H1 (cell line): Measurements from ENCODE around the gene MBD1. TPM values are rescaled to one million over a fixed set of nuclear protein-coding genes. Genes with fewer than 3 reads are reported as not detected.

Experiments used
- CTCF ChIA-PET: fragments of 300-600 bp; sonication (Branson Sonifier 250); formaldehyde crosslinking; loops from one replicate; lab custom pipeline; 2021; ENCODE audit not compliant: partially characterized antibody; lab: Charles Lee
- POLR2A ChIA-PET: fragments of 300-600 bp; sonication (Branson Sonifier 250); formaldehyde crosslinking; loops from one replicate; lab custom pipeline; 2021; ENCODE audit warnings: inconsistent platforms; ENCODE audit not compliant: partially characterized antibody; lab: Charles Lee
- DNase-seq, 2 experiments: peaks; one replicate each; pipeline versions ENCODE4 v3.0.0 to v3.0.0-alpha.2; 2010 to 2022; ENCODE audit warnings: low spot score in 2 of 2, low read depth in 1 of 2, mixed read lengths in 1 of 2
- FAIRE-seq: peaks from 2 replicates; lab custom pipeline; 2011; peaks lifted over from hg19 to GRCh38; lab: Jason Lieb, UNC
- H2AFZ ChIP-seq: 2 replicates; pipeline ENCODE4 v1.8.1; 2012; ENCODE audit warnings: low read length, inconsistent platforms
- H2AK5ac ChIP-seq: 2 replicates; pipeline ENCODE4 v1.6.1; 2013; ENCODE audit warnings: low read depth, low read length
- H2BK120ac ChIP-seq: replicated peaks from 2 replicates; pipeline ENCODE3; 2013; ENCODE audit warnings: low read depth, low read length, inconsistent platforms
- H2BK12ac ChIP-seq: 2 replicates; pipeline ENCODE4 v1.6.1; 2013; ENCODE audit warnings: low read depth, low read length
- H2BK15ac ChIP-seq: 2 replicates; pipeline ENCODE4 v1.6.1; 2013; ENCODE audit warnings: low read length
- H2BK20ac ChIP-seq: 2 replicates; pipeline ENCODE4 v1.6.1; 2013; ENCODE audit warnings: low read length
- H2BK5ac ChIP-seq: 2 replicates; pipeline ENCODE4 v1.6.1; 2013; ENCODE audit warnings: low read depth, low read length
- H3K14ac ChIP-seq: 2 replicates; pipeline ENCODE4 v1.6.1; 2013; ENCODE audit warnings: inconsistent platforms; ENCODE audit not compliant: insufficient read length
- H3K18ac ChIP-seq: 2 replicates; pipeline ENCODE4 v1.6.1; 2013; ENCODE audit warnings: low read length; ENCODE audit errors: extremely low read depth
- H3K23ac ChIP-seq: 2 replicates; pipeline ENCODE4 v1.6.1; 2013; ENCODE audit warnings: inconsistent platforms; ENCODE audit not compliant: insufficient read length
- H3K23me2 ChIP-seq: 2 replicates; pipeline ENCODE4 v1.6.1; 2013; ENCODE audit warnings: low read depth, low read length
- H3K27ac ChIP-seq: 2 replicates; pipeline ENCODE4 v1.6.1; 2011; ENCODE audit warnings: low read depth, low read length, inconsistent platforms
- H3K27me3 ChIP-seq, 4 experiments: replicated peaks in 1 of 4; 1 replicate in 1 of 4; 2 replicates in 3 of 4; pipeline versions ENCODE4 v1.6.1 to v1.8.1; 2011 to 2013; ENCODE audit warnings: low read length in 3 of 4, mild to moderate bottlenecking in 3 of 4, inconsistent platforms in 2 of 4, mixed read lengths in 2 of 4, moderate library complexity in 1 of 4; ENCODE audit not compliant: control insufficient read depth in 3 of 4, insufficient read depth in 3 of 4; ENCODE audit errors: extremely low read depth in 1 of 4
- H3K36me3 ChIP-seq, 4 experiments: 2 replicates each; pipeline versions ENCODE4 v1.6.1 to v1.8.1; 2011 to 2013; ENCODE audit warnings: mild to moderate bottlenecking in 4 of 4, low read length in 3 of 4, moderate library complexity in 2 of 4, control low read depth in 1 of 4, inconsistent platforms in 1 of 4; ENCODE audit not compliant: insufficient read depth in 4 of 4, control insufficient read depth in 2 of 4
- H3K4ac ChIP-seq: replicated peaks from 2 replicates; pipeline ENCODE3; 2013; ENCODE audit warnings: low read length, low read depth, mixed read lengths, inconsistent platforms; ENCODE audit not compliant: insufficient read length
- H3K4me1 ChIP-seq, 4 experiments: replicated peaks in 1 of 4; 1 replicate in 1 of 4; 2 replicates in 3 of 4; pipeline versions ENCODE4 v1.6.1 to v1.8.1; 2011 to 2013; ENCODE audit warnings: low read length in 3 of 4, inconsistent platforms in 2 of 4, mixed read lengths in 1 of 4; ENCODE audit not compliant: insufficient read depth in 4 of 4, control insufficient read depth in 3 of 4
- H3K4me2 ChIP-seq, 2 experiments: 2 replicates each; pipeline versions ENCODE4 v1.6.1 to v1.8.1; 2011 to 2013; ENCODE audit warnings: low read depth in 2 of 2, low read length in 2 of 2, control low read depth in 1 of 2, inconsistent platforms in 1 of 2, mild to moderate bottlenecking in 1 of 2; ENCODE audit not compliant: insufficient read depth in 1 of 2
- H3K4me3 ChIP-seq, 4 experiments: fragments of 200-600, 300-600 bp in 1 of 4; sonication (generic), shearing (Covaris generic), sonication (Bioruptor Twin) in 1 of 4; 2 replicates each; pipeline versions ENCODE4 v1.5.1 to v1.8.1; 2011 to 2016; ENCODE audit warnings: low read length in 4 of 4, low read depth in 3 of 4, control low read depth in 2 of 4, inconsistent platforms in 2 of 4, mild to moderate bottlenecking in 2 of 4, mixed read lengths in 1 of 4, moderate library complexity in 1 of 4; ENCODE audit not compliant: insufficient read depth in 2 of 4; ENCODE audit errors: extremely low read depth in 1 of 4
- H3K56ac ChIP-seq: replicated peaks from 2 replicates; pipeline ENCODE3; 2013; ENCODE audit warnings: low read depth, mild to moderate bottlenecking, mixed read lengths, low read length, inconsistent platforms; ENCODE audit not compliant: insufficient read length
- H3K79me1 ChIP-seq: 2 replicates; pipeline ENCODE4 v1.6.1; 2013; ENCODE audit warnings: low read depth, low read length, control low read depth
- H3K79me2 ChIP-seq, 2 experiments: 2 replicates each; pipeline versions ENCODE4 v1.6.1 to v1.8.1; 2012 to 2013; ENCODE audit warnings: low read length in 2 of 2, mild to moderate bottlenecking in 2 of 2, inconsistent platforms in 1 of 2; ENCODE audit not compliant: insufficient read depth in 2 of 2, control insufficient read depth in 1 of 2
- H3K9ac ChIP-seq, 4 experiments: replicated peaks in 1 of 4; 1 replicate in 1 of 4; 2 replicates in 3 of 4; pipeline versions ENCODE4 v1.6.1 to v1.8.1; 2011 to 2013; ENCODE audit warnings: low read depth in 3 of 4, low read length in 3 of 4, control low read depth in 2 of 4, mild to moderate bottlenecking in 2 of 4, moderate library complexity in 2 of 4, inconsistent platforms in 1 of 4; ENCODE audit errors: extremely low read depth in 1 of 4
- H3K9me3 ChIP-seq, 2 experiments: 2 replicates each; pipeline versions ENCODE4 v1.6.1 to v1.8.1; 2012 to 2013; ENCODE audit warnings: mild to moderate bottlenecking in 2 of 2, moderate library complexity in 2 of 2, control low read depth in 1 of 2, inconsistent platforms in 1 of 2, low read depth in 1 of 2, low read length in 1 of 2, mixed read lengths in 1 of 2; ENCODE audit not compliant: insufficient read depth in 2 of 2
- H4K20me1 ChIP-seq, 2 experiments: replicated peaks in 1 of 2; 2 replicates each; pipeline versions ENCODE3 to v1.8.1; 2011 to 2013; ENCODE audit warnings: inconsistent platforms in 2 of 2, low read length in 2 of 2, mild to moderate bottlenecking in 1 of 2; ENCODE audit not compliant: insufficient read depth in 2 of 2, control insufficient read depth in 1 of 2
- H4K5ac ChIP-seq: 2 replicates; pipeline ENCODE4 v1.6.1; 2013; ENCODE audit warnings: low read length, low read depth, mixed read lengths, inconsistent platforms; ENCODE audit not compliant: insufficient read length
- H4K8ac ChIP-seq: 2 replicates; pipeline ENCODE4 v1.8.0; 2013; ENCODE audit warnings: mild to moderate bottlenecking, moderate library complexity, low read length, inconsistent platforms; ENCODE audit not compliant: insufficient read depth; ENCODE audit errors: extremely low read depth
- H4K91ac ChIP-seq: replicated peaks from 2 replicates; pipeline ENCODE3; 2013; ENCODE audit warnings: low read length, mixed read lengths, inconsistent platforms; ENCODE audit not compliant: insufficient read length
- ASH2L ChIP-seq: fragments of 200-600, 300-600 bp; sonication (generic); IDR thresholded peaks from one replicate; pipeline ENCODE4 v1.7.1; 2017; ENCODE audit warnings: low read length
- CEBPB ChIP-seq: IDR thresholded peaks from 2 replicates; pipeline ENCODE4 v1.6.1; 2012; ENCODE audit warnings: low read depth, low read length
- JUN ChIP-seq: IDR thresholded peaks from 2 replicates; pipeline ENCODE4 v1.6.1; 2011; ENCODE audit warnings: low read depth, mild to moderate bottlenecking, improper control_type of control experiment, low read length
- MAX ChIP-seq: IDR thresholded peaks from 2 replicates; pipeline ENCODE4 v1.6.1; 2012; ENCODE audit warnings: inconsistent platforms
- NANOG ChIP-seq: IDR thresholded peaks from 2 replicates; pipeline ENCODE4 v1.6.1; 2011; ENCODE audit warnings: low read length, low read depth, mild to moderate bottlenecking, inconsistent platforms; ENCODE audit not compliant: insufficient read depth, poor library complexity, severe bottlenecking
- POLR2A ChIP-seq, 2 experiments: IDR thresholded peaks; 1 replicate in 1 of 2; 2 replicates in 1 of 2; pipeline ENCODE4 v1.6.1; 2011; ENCODE audit warnings: low read depth in 2 of 2, low read length in 2 of 2, mild to moderate bottlenecking in 2 of 2; ENCODE audit errors: control extremely low read depth in 1 of 2
- RAD21 ChIP-seq, 2 experiments: IDR thresholded peaks in 1 of 2; conservative IDR thresholded peaks in 1 of 2; 2 replicates each; pipeline ENCODE4 v1.6.1; 2011; ENCODE audit warnings: low read depth in 2 of 2, low read length in 2 of 2, improper control_type of control experiment in 1 of 2, inconsistent platforms in 1 of 2, mild to moderate bottlenecking in 1 of 2, moderate library complexity in 1 of 2
- SP1 ChIP-seq: IDR thresholded peaks from 2 replicates; pipeline ENCODE4 v1.6.1; 2011; ENCODE audit warnings: low read depth, low read length
- SUZ12 ChIP-seq: fragments of 200-600 bp; sonication (generic); IDR thresholded peaks from 2 replicates; pipeline ENCODE4 v1.6.1; 2012; ENCODE audit warnings: mild to moderate bottlenecking, inconsistent platforms, low read length, moderate library complexity, mixed read lengths
- TAF7 ChIP-seq: optimal IDR thresholded peaks from 2 replicates; pipeline ENCODE3; 2011; ENCODE audit warnings: low read depth, mild to moderate bottlenecking, inconsistent platforms, low read length, moderate library complexity, borderline replicate concordance
- whole genome bisulfite sequencing, 2 experiments: shearing (Covaris generic) in 1 of 2; methylation state at CpG; one replicate each; pipeline versions ENCODE4 v1.1.6 to v1.1.7; 2013 to 2015; ENCODE audit warnings: low lambda C conversion rate in 2 of 2, mixed read lengths in 2 of 2, inconsistent platforms in 1 of 2, low coverage in 1 of 2, missing lambda C conversion rate in 1 of 2; ENCODE audit not compliant: insufficient replicate concordance in 2 of 2, insufficient coverage in 1 of 2, insufficient read length in 1 of 2; ENCODE audit errors: extremely low coverage in 1 of 2, missing lambda C conversion rate in 1 of 2; 5-methylcytosine and 5-hydroxymethylcytosine counted together
- polyA plus RNA-seq, 7 experiments: library from polyadenylated mRNA; depleted of rRNA in 3 of 7; stranded (reverse) in 5 of 7; unstranded in 2 of 7; fragments of >200 nt in 5 of 7; fragments of 200-250 nt in 2 of 7; gene quantifications; 1 replicate in 5 of 7; 2 replicates in 1 of 7; 4 replicates in 1 of 7; pipeline versions ENCODE4 v1.2.1 to v1.2.3, GENCODE V29; 2011 to 2013; ENCODE audit warnings: missing spikeins in 2 of 7, mixed read lengths in 2 of 7
- total RNA-seq: library from RNA; stranded (reverse); fragmentation: NEBNext Ultra II Directional; extraction: Animal tissue kit (Norgen Biotek cat#: 25700); gene quantifications from 2 replicates; pipeline ENCODE4 v1.2.1, GENCODE V29; 2021

Gene MBD1
- total and polyA plus RNA-seq, 2 of the 8 experiments (the other 6 are each of a cell fraction or from before 2014, with no cell fraction given): 32.2 to 41.6 TPM

- H3K18ac ChIP-seq: no peak overlapping the region
- H4K8ac ChIP-seq: no peak overlapping the region
- H3K23ac ChIP-seq: no peak overlapping the region
- no peak overlapping the region for H3K56ac ChIP-seq
- H3K4me2 ChIP-seq: no peak overlapping the region
- no peaks in the 10 kb centered on the region for H3K9me3 ChIP-seq
- no peak overlapping the region for H3K9ac ChIP-seq
- H2BK15ac ChIP-seq: no peak overlapping the region
- POLR2A ChIA-PET: interaction anchor here (1.2 kb wide), 1 partner anchor 20 kb away, joined by 4 read pairs; the partner anchor contains the start of gene MBD1
- TF ChIP-seq ASH2L (no peak), POLR2A (IDR thresholded peaks at IDR 0.05; ENCODE audit: control extremely low read depth in 1 of 2, low read depth in 2 of 2, low read length in 2 of 2) (no peak), CEBPB (no peak), JUN (no peak), RAD21 (IDR thresholded peaks at IDR 0.05 in 1 of 2, conservative IDR thresholded peaks at IDR 0.05 in 1 of 2; ENCODE audit: low read depth in 2 of 2, low read length in 2 of 2) (no peak), TAF7 (no peak), SP1 (no peak), NANOG (no peak), MAX (no peak), SUZ12 (no peak)
- CTCF ChIA-PET: interaction anchor here (1.3 kb wide), 1 partner anchor 10 kb away, joined by 3 read pairs; no protein-coding TSS in a partner anchor
- no peaks in the 10 kb centered on the region for H4K20me1 ChIP-seq
- H3K4me3 ChIP-seq: no peak overlapping the region
- no peak overlapping the region for H3K14ac ChIP-seq
- no peak overlapping the region for H4K5ac ChIP-seq
- H3K4ac ChIP-seq: no peak overlapping the region
- H3K79me2 ChIP-seq: no peaks in the 10 kb centered on the region
- DNase-seq (no peak), FAIRE-seq (no peak)
- H2BK120ac ChIP-seq: no peak overlapping the region
- H2BK12ac ChIP-seq: no peak overlapping the region
- H3K27me3 ChIP-seq: peaks cover 0 to 18% (median 10%) of the 10 kb centered on the region in 4 experiments; a peak in 5 of 7 replicates
- WGBS, 2 experiments: 72% methylated on average over 4 of the region's 5 CpGs; no CpG with 5 or more reads in 1 of the 2 experiments
- no peaks in the 10 kb centered on the region; a peak in 1 of 7 replicates for H3K4me1 ChIP-seq
- H4K91ac ChIP-seq: no peak overlapping the region
- peaks cover 2% of the 10 kb centered on the region; the same call in 1 of the 2 replicates for H3K23me2 ChIP-seq
- no peak overlapping the region for H2BK20ac ChIP-seq
- H2AFZ ChIP-seq: no peak overlapping the region
- H3K79me1 ChIP-seq: no peaks in the 10 kb centered on the region
- H2BK5ac ChIP-seq: no peak overlapping the region
- no peaks in the 10 kb centered on the region for H3K36me3 ChIP-seq
- H3K27ac ChIP-seq: no peak overlapping the region
- no peak overlapping the region for H2AK5ac ChIP-seq
Observed at GRCh38 chr18:50301074-50301473, 19.8 kb upstream of the MBD1 start.
